HepG2 (cell line): ENCODE measurements around the gene ACSM3. TPM values are rescaled to one million over a fixed set of nuclear protein-coding genes. Genes with fewer than 3 reads are reported as not detected.

ENCODE experiments used
- CREM ChIP-seq, 2 experiments: sonication (generic) in 1 of 2; formaldehyde crosslinking in 1 of 2; IDR thresholded peaks; 2 replicates each; pipeline versions ENCODE4 v1.4.0 to v1.6.1; 2016 to 2020; ENCODE audit warnings: antibody characterized with exemption in 1 of 2, mild to moderate bottlenecking in 1 of 2, missing genetic modification reagents in 1 of 2
- KDM3A ChIP-seq: IDR thresholded peaks from 2 replicates; pipeline ENCODE4 v1.6.1; 2018; ENCODE audit warnings: low read depth, missing compliant biosample characterization
- KLF6 ChIP-seq: IDR thresholded peaks from 2 replicates; pipeline ENCODE4 v1.8.0; 2016; ENCODE audit warnings: missing biosample characterization, missing genetic modification reagents
- NR1H2 ChIP-seq: sonication (generic); formaldehyde crosslinking; IDR thresholded peaks from 2 replicates; pipeline ENCODE4 v1.8.1; 2022; ENCODE audit warnings: low read depth, missing genetic modification reagents, borderline replicate concordance
- PCBP2 ChIP-seq: fragments of 200-400 bp; formaldehyde crosslinking; optimal IDR thresholded peaks from 2 replicates; pipeline ENCODE3; 2018; ENCODE audit warnings: low read length, low read depth; ENCODE audit not compliant: poor library complexity, severe bottlenecking
- PHF21A ChIP-seq: sonication (generic); formaldehyde crosslinking; IDR thresholded peaks from 2 replicates; pipeline ENCODE4 v1.5.0; 2020; ENCODE audit warnings: mild to moderate bottlenecking, missing genetic modification reagents
- PLRG1 ChIP-seq: fragments of 450-650 bp; conservative IDR thresholded peaks from 2 replicates; pipeline ENCODE4 v1.6.1; 2016
- PRDM4 ChIP-seq: sonication (generic); formaldehyde crosslinking; IDR thresholded peaks from 2 replicates; pipeline ENCODE4 v1.9.0; 2021; ENCODE audit warnings: missing genetic modification reagents, borderline replicate concordance
- RAD51 ChIP-seq: fragments of 450-650 bp; IDR thresholded peaks from 2 replicates; pipeline ENCODE4 v1.6.1; 2016; ENCODE audit warnings: borderline replicate concordance
- RELA ChIP-seq: sonication (generic); formaldehyde crosslinking; IDR thresholded peaks from 2 replicates; pipeline ENCODE4 v1.4.0; 2020; ENCODE audit warnings: missing genetic modification reagents
- TFE3 ChIP-seq: IDR thresholded peaks from 2 replicates; pipeline ENCODE4 v1.6.1; 2016
- YY1 ChIP-seq: IDR thresholded peaks from 2 replicates; pipeline ENCODE4 v1.6.1; 2011; ENCODE audit warnings: low read length, low read depth, moderate library complexity, mild to moderate bottlenecking; ENCODE audit not compliant: insufficient read depth, insufficient replicate concordance
- ZBTB8A ChIP-seq: sonication (generic); formaldehyde crosslinking; IDR thresholded peaks from 2 replicates; pipeline ENCODE4 v1.4.0; 2020; ENCODE audit warnings: mild to moderate bottlenecking, low read depth, missing genetic modification reagents, borderline replicate concordance
- ZFAT ChIP-seq: sonication (generic); formaldehyde crosslinking; conservative IDR thresholded peaks from 2 replicates; pipeline ENCODE4 v1.8.1; 2023; ENCODE audit warnings: missing genetic modification reagents, inconsistent platforms
- ZFP1 ChIP-seq: IDR thresholded peaks from 2 replicates; pipeline ENCODE4 v1.6.1; 2016
- ZFY ChIP-seq: sonication (generic); formaldehyde crosslinking; IDR thresholded peaks from 2 replicates; pipeline ENCODE4 v1.4.0; 2020; ENCODE audit warnings: missing genetic modification reagents
- ZNF282 ChIP-seq: fragments of 450-650 bp; IDR thresholded peaks from 2 replicates; pipeline ENCODE4 v1.6.1; 2018; ENCODE audit not compliant: partially characterized antibody
- ZNF333 ChIP-seq: sonication (generic); formaldehyde crosslinking; IDR thresholded peaks from 2 replicates; pipeline ENCODE4 v1.4.0; 2020; ENCODE audit warnings: mild to moderate bottlenecking, missing genetic modification reagents, borderline replicate concordance
- ZNF780A ChIP-seq: sonication (generic); formaldehyde crosslinking; IDR thresholded peaks from 2 replicates; pipeline ENCODE4 v1.8.0; 2022; ENCODE audit warnings: mild to moderate bottlenecking, missing genetic modification reagents, moderate library complexity
- ZNF883 ChIP-seq: sonication (generic); formaldehyde crosslinking; IDR thresholded peaks from 2 replicates; pipeline ENCODE4 v1.5.1; 2020; ENCODE audit warnings: mild to moderate bottlenecking, missing genetic modification reagents; ENCODE audit errors: not compliant biosample characterization
- ZSCAN12 ChIP-seq: sonication (generic); formaldehyde crosslinking; IDR thresholded peaks from 2 replicates; pipeline ENCODE4 v1.9.0; 2021; ENCODE audit warnings: mild to moderate bottlenecking, missing genetic modification reagents
- polyA plus RNA-seq, 8 experiments: library from polyadenylated mRNA; depleted of rRNA in 3 of 8; stranded (reverse) in 7 of 8; unstranded in 1 of 8; fragments of >200 nt; fragmentation: Illumina TruSeq in 4 of 8; extraction: Trizol in 4 of 8; gene quantifications; 2 replicates each; pipeline versions ENCODE4 v1.2.1 to v1.2.3, GENCODE V29; 2011 to 2016; ENCODE audit warnings: low read depth in 4 of 8, missing spikeins in 1 of 8, mixed read lengths in 1 of 8; ENCODE audit not compliant: insufficient read depth in 1 of 8
- total RNA-seq, 5 experiments: library from RNA; depleted of rRNA; stranded (reverse); fragments of >200 nt; fragmentation: Illumina TruSeq; extraction: Trizol; gene quantifications; 2 replicates each; pipeline ENCODE4 v1.2.3, GENCODE V29; 2016; ENCODE audit warnings: low read depth in 1 of 5
- TF ChIP-seq, protein P1 (sequence below): sonication (generic); formaldehyde crosslinking; IDR thresholded peaks from 2 replicates; pipeline ENCODE4 v1.9.0; 2022; ENCODE audit warnings: missing genetic modification reagents, mild to moderate bottlenecking, borderline replicate concordance
- TF ChIP-seq, protein P2 (sequence below): sonication (generic); formaldehyde crosslinking; IDR thresholded peaks from 2 replicates; pipeline ENCODE4 v1.8.1; 2023; ENCODE audit warnings: missing genetic modification reagents, inconsistent platforms, borderline replicate concordance

ACSM3 gene
- total and polyA plus RNA-seq, 2 of the 13 experiments (the other 11 are each of a cell fraction or from before 2014, with no cell fraction given), result 74.0 to 108 TPM

GRCh38 chr16:20806168-20807050 lies 42.6 kb downstream of the ACSM3 start, which contains the start of the genes ERI2 and REXO5 (continued):
- TF ChIP-seq, protein P1, sequence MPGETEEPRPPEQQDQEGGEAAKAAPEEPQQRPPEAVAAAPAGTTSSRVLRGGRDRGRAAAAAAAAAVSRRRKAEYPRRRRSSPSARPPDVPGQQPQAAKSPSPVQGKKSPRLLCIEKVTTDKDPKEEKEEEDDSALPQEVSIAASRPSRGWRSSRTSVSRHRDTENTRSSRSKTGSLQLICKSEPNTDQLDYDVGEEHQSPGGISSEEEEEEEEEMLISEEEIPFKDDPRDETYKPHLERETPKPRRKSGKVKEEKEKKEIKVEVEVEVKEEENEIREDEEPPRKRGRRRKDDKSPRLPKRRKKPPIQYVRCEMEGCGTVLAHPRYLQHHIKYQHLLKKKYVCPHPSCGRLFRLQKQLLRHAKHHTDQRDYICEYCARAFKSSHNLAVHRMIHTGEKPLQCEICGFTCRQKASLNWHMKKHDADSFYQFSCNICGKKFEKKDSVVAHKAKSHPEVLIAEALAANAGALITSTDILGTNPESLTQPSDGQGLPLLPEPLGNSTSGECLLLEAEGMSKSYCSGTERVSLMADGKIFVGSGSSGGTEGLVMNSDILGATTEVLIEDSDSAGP (CRISPR knock-in tag), result peak; percentile 97
- TF ChIP-seq, protein P2, sequence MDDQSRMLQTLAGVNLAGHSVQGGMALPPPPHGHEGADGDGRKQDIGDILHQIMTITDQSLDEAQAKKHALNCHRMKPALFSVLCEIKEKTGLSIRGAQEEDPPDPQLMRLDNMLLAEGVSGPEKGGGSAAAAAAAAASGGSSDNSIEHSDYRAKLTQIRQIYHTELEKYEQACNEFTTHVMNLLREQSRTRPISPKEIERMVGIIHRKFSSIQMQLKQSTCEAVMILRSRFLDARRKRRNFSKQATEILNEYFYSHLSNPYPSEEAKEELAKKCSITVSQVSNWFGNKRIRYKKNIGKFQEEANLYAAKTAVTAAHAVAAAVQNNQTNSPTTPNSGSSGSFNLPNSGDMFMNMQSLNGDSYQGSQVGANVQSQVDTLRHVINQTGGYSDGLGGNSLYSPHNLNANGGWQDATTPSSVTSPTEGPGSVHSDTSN (CRISPR knock-in tag), result 0 out of 2 replicates have a peak, but pooled peaks have one; percentile 56
- peak; percentile 97 for TF ChIP-seq ZNF780A (CRISPR knock-in tag)
- TF ChIP-seq ZNF333 (CRISPR knock-in tag), result peak; percentile 97
- TF ChIP-seq PRDM4 (CRISPR knock-in tag), result peak; percentile 95
- TF ChIP-seq ZFAT (CRISPR knock-in tag), result peak; percentile 63; the same call in 1 of the 2 replicates
- TF ChIP-seq KDM3A, result peak; percentile 91
- TF ChIP-seq PCBP2, result no peak
- TF ChIP-seq NR1H2 (CRISPR knock-in tag), result peak; percentile 23; the same call in 1 of the 2 replicates
- TF ChIP-seq ZFP1 (CRISPR knock-in tag), result peak; percentile 25
- peak; percentile 98 for TF ChIP-seq YY1
- peak; percentile 67 for TF ChIP-seq CREM (IDR thresholded peaks at IDR 0.05)
- no peak for TF ChIP-seq CREM (CRISPR knock-in tag; IDR thresholded peaks at IDR 0.05)
- peak; percentile 80 for TF ChIP-seq TFE3 (CRISPR knock-in tag)
- peak; percentile 100 for TF ChIP-seq ZFY (CRISPR knock-in tag)
- peak; percentile 98 for TF ChIP-seq ZBTB8A
- peak; percentile 96 for TF ChIP-seq PHF21A (CRISPR knock-in tag)
- peak; percentile 92; the same call in 1 of the 2 replicates for TF ChIP-seq KLF6 (CRISPR knock-in tag)
- peak; percentile 99 for TF ChIP-seq ZNF883 (CRISPR knock-in tag)
- peak; percentile 79; the same call in 1 of the 2 replicates for TF ChIP-seq ZSCAN12 (CRISPR knock-in tag)
- TF ChIP-seq RELA (CRISPR knock-in tag), result peak; percentile 91; the same call in 1 of the 2 replicates
- TF ChIP-seq PLRG1, result no peak
- no peak for TF ChIP-seq RAD51
- TF ChIP-seq ZNF282, result no peak
